Renal pelvis (tissue), 12 donors: ENCODE data around the gene METTL17. TPM values are rescaled to one million over a fixed set of nuclear protein-coding genes. Genes with fewer than 3 reads are reported as not detected.
"Not testable (repeated sequence)": the region's sequence is repeated elsewhere in the genome, so short reads cannot be mapped to it uniquely, and the experiment has no call there.

Experiments
- DNase-seq: peaks from one replicate; pipeline ENCODE4 v3.0.0-alpha.2; 2013
- long read RNA-seq, 16 experiments: transcript quantifications; one replicate each; lab custom pipeline, GENCODE V29; 2026
- polyA plus RNA-seq, 3 donors: library from polyadenylated mRNA; unstranded; fragments of 120-200 nt; gene quantifications; one replicate each; pipeline ENCODE4 v1.2.1, GENCODE V29; 2013; ENCODE audit not compliant: insufficient read length in 3 of 3

METTL17 gene
- polyA plus RNA-seq = 100 to 1,000 TPM in 2 of 3 donors, 10 to 100 TPM in 1; 87.2 to 130 (median 106) TPM
- long read RNA-seq, donor 1, transcript METTL17-201 (14 exons, 1,749 nt) = major isoform, 6 of 24 reads
- long read RNA-seq, donor 1, partial matches to known transcripts = 5 of 24 reads
- long read RNA-seq, donor 1, other reads (novel, unspliced or antisense) = 0 of 24 reads
- long read RNA-seq, donor 2, transcript METTL17-201 (14 exons, 1,749 nt) = major isoform, 7 of 26 reads
- long read RNA-seq, donor 2, partial matches to known transcripts = 8 of 26 reads
- long read RNA-seq, donor 2, other reads (novel, unspliced or antisense) = 0 of 26 reads
- long read RNA-seq, donor 3, transcript METTL17-201 (14 exons, 1,749 nt) = major isoform, 8 of 47 reads
- long read RNA-seq, donor 3, partial matches to known transcripts = 32 of 47 reads
- long read RNA-seq, donor 3, other reads (novel, unspliced or antisense) = 0 of 47 reads
- long read RNA-seq, donor 4, transcript METTL17-201 (14 exons, 1,749 nt) = major isoform, 11 of 26 reads
- long read RNA-seq, donor 4, partial matches to known transcripts = 6 of 26 reads
- long read RNA-seq, donor 4, other reads (novel, unspliced or antisense) = 0 of 26 reads
- long read RNA-seq, donor 5, partial matches to known transcripts = 0 of 10 reads
- long read RNA-seq, donor 5, other reads (novel, unspliced or antisense) = 0 of 10 reads
- long read RNA-seq, donor 6, transcript METTL17-201 (14 exons, 1,749 nt) = major isoform, 9 of 55 reads
- long read RNA-seq, donor 6, partial matches to known transcripts = 25 of 55 reads
- long read RNA-seq, donor 6, other reads (novel, unspliced or antisense) = 14 of 55 reads
- long read RNA-seq, donor 7, transcript METTL17-201 (14 exons, 1,749 nt) = major isoform, 5 of 20 reads
- long read RNA-seq, donor 7, partial matches to known transcripts = 0 of 20 reads
- long read RNA-seq, donor 7, other reads (novel, unspliced or antisense) = 0 of 20 reads
- long read RNA-seq, donor 8, partial matches to known transcripts = 0 of 8 reads
- long read RNA-seq, donor 8, other reads (novel, unspliced or antisense) = 0 of 8 reads
- long read RNA-seq, donor 9, transcript METTL17-201 (14 exons, 1,749 nt) = major isoform, 11 of 35 reads
- long read RNA-seq, donor 9, partial matches to known transcripts = 11 of 35 reads
- long read RNA-seq, donor 9, other reads (novel, unspliced or antisense) = 0 of 35 reads
- long read RNA-seq, donor 10, transcript METTL17-201 (14 exons, 1,749 nt) = major isoform, 10 of 30 reads
- long read RNA-seq, donor 10, partial matches to known transcripts = 5 of 30 reads
- long read RNA-seq, donor 10, other reads (novel, unspliced or antisense) = 0 of 30 reads
- long read RNA-seq, donor 11, partial matches to known transcripts = 0 of 9 reads
- long read RNA-seq, donor 11, other reads (novel, unspliced or antisense) = 0 of 9 reads
- long read RNA-seq, donor 12, transcript METTL17-201 (14 exons, 1,749 nt) = major isoform, 14 of 47 reads
- long read RNA-seq, donor 12, transcript METTL17-202 (13 exons, 1,586 nt) = minor isoform, 8 of 47 reads
- long read RNA-seq, donor 12, partial matches to known transcripts = 11 of 47 reads
- long read RNA-seq, donor 12, other reads (novel, unspliced or antisense) = 0 of 47 reads
- long read RNA-seq, donor 13, partial matches to known transcripts = 7 of 17 reads
- long read RNA-seq, donor 13, other reads (novel, unspliced or antisense) = 0 of 17 reads
- long read RNA-seq, donor 14 = 0 reads
- long read RNA-seq, donor 15 = 0 reads
- long read RNA-seq, donor 16, transcript METTL17-201 (14 exons, 1,749 nt) = major isoform, 9 of 30 reads
- long read RNA-seq, donor 16, transcript METTL17-202 (13 exons, 1,586 nt) = minor isoform, 5 of 30 reads
- long read RNA-seq, donor 16, partial matches to known transcripts = 8 of 30 reads
- long read RNA-seq, donor 16, other reads (novel, unspliced or antisense) = 0 of 30 reads

GRCh38 chr14:20989787-20990600 lies at the start of gene METTL17:
METTL17 (plus strand) TSS chr14:20989980; CDS start chr14:20990003, 23 bp downstream.
- DNase-seq = peak; percentile 95

- DNase-seq = not testable (repeated sequence)
Observed at GRCh38 chr14:20945146-20945545, 44.6 kb upstream of the METTL17 start.

GRCh38 chr14:20946707-20947106 lies 43.1 kb upstream of the METTL17 start:
- DNase-seq = not testable (repeated sequence)

- not testable (repeated sequence) for DNase-seq
Observed at GRCh38 chr14:20954736-20955537, 34.8 kb upstream of the METTL17 start, which contains the start of gene RNASE2. RNASE2 (plus strand) TSS chr14:20955487; CDS start chr14:20955772, 285 bp downstream.

GRCh38 chr14:20955538-20955873 lies 34.3 kb upstream of the METTL17 start:
- not testable (repeated sequence) for DNase-seq

GRCh38 chr14:20956376-20956976 lies 33.3 kb upstream of the METTL17 start:
- no peak for DNase-seq

- DNase-seq = not testable (repeated sequence)
Observed at GRCh38 chr14:20958946-20959345, 30.8 kb upstream of the METTL17 start.

- DNase-seq = no peak
Observed at GRCh38 chr14:20969336-20969735, 20.4 kb upstream of the METTL17 start.

GRCh38 chr14:20970647-20970982 lies 19.2 kb upstream of the METTL17 start:
- DNase-seq = no peak

- DNase-seq = peak; percentile 82
Observed at GRCh38 chr14:20970983-20971704, 18.6 kb upstream of the METTL17 start.

- DNase-seq = no peak
Observed at GRCh38 chr14:20971705-20972021, 18.1 kb upstream of the METTL17 start.

GRCh38 chr14:20973501-20973900 lies 16.3 kb upstream of the METTL17 start:
- DNase-seq = no peak

GRCh38 chr14:20976291-20976690 lies 13.5 kb upstream of the METTL17 start:
- no peak for DNase-seq

GRCh38 chr14:20978687-20979086 lies 11.1 kb upstream of the METTL17 start:
- DNase-seq = no peak

GRCh38 chr14:20980906-20981305 lies 8.9 kb upstream of the METTL17 start:
- DNase-seq = no peak

- no peak for DNase-seq
Observed at GRCh38 chr14:20982646-20983369, 7.0 kb upstream of the METTL17 start.

GRCh38 chr14:20985650-20986049 lies 4.1 kb upstream of the METTL17 start:
- DNase-seq = not testable (repeated sequence)
